Panc1 (cell line): Measurements from ENCODE around the gene LMBR1L. TPM values are rescaled to one million over a fixed set of nuclear protein-coding genes. Genes with fewer than 3 reads are reported as not detected.

Source experiments
- ATAC-seq: fragments of 200-7000 bp; cut with Tn5 transposase; 2 replicates; pipeline ENCODE4 v1.9.1; 2020; ENCODE audit warnings: mild to moderate bottlenecking, moderate library complexity
- BruUV-seq: library from RNA; stranded (reverse); fragments of 400-500 nt; replicated peaks from 2 replicates; lab custom pipeline; 2021; lab: Mats Ljungman, UMichigan
- CTCF ChIA-PET: fragments of 300-600 bp; sonication (Branson Sonifier 250); formaldehyde crosslinking; loops from one replicate; lab custom pipeline; 2022; ENCODE audit warnings: antibody characterized with exemption; lab: Charles Lee
- POLR2A ChIA-PET: fragments of 300-600 bp; sonication (Branson Sonifier 250); formaldehyde crosslinking; loops from one replicate; lab custom pipeline; 2022; ENCODE audit warnings: antibody characterized with exemption; lab: Charles Lee
- DNase-seq: peaks from one replicate; pipeline ENCODE4 v3.0.0-alpha.2; 2010; ENCODE audit warnings: low read depth, low spot score
- H3K27ac ChIP-seq: 2 replicates; pipeline ENCODE4 v1.5.1; 2011; ENCODE audit warnings: mild to moderate bottlenecking, low read length, inconsistent platforms
- H3K27me3 ChIP-seq: fragments of 200-500 bp; sonication (Bioruptor generic); 2 replicates; pipeline ENCODE4 v1.6.0; 2014; ENCODE audit warnings: low read length, inconsistent platforms; ENCODE audit not compliant: control insufficient read depth, insufficient read depth
- H3K36me3 ChIP-seq: fragments of 200-500 bp; sonication (Bioruptor generic); 2 replicates; pipeline ENCODE4 v1.5.1; 2014; ENCODE audit warnings: inconsistent platforms, mild to moderate bottlenecking, low read length, moderate library complexity; ENCODE audit not compliant: control insufficient read depth, insufficient read depth
- H3K4me1 ChIP-seq: 2 replicates; pipeline ENCODE4 v1.5.1; 2011; ENCODE audit warnings: inconsistent platforms, mild to moderate bottlenecking, low read length, moderate library complexity; ENCODE audit not compliant: control insufficient read depth, insufficient read depth
- H3K4me3 ChIP-seq, 2 experiments: 2 replicates each; pipeline ENCODE4 v1.5.1; 2011 to 2012; ENCODE audit warnings: low read depth in 2 of 2, low read length in 2 of 2, mild to moderate bottlenecking in 2 of 2, inconsistent platforms in 1 of 2, moderate library complexity in 1 of 2
- H3K9me3 ChIP-seq: fragments of 200-500 bp; sonication (Bioruptor generic); 2 replicates; pipeline ENCODE4 v1.5.1; 2014; ENCODE audit warnings: low read depth, mild to moderate bottlenecking, inconsistent platforms, low read length, moderate library complexity; ENCODE audit not compliant: control insufficient read depth, insufficient read depth
- POLR2AphosphoS5 ChIP-seq: IDR thresholded peaks from 2 replicates; pipeline ENCODE4 v1.6.1; 2012; ENCODE audit warnings: mild to moderate bottlenecking, low read depth, low read length, moderate library complexity
- SIN3A ChIP-seq: IDR thresholded peaks from 2 replicates; pipeline ENCODE4 v1.6.1; 2012; ENCODE audit warnings: low read depth, mild to moderate bottlenecking, low read length, moderate library complexity, borderline replicate concordance; ENCODE audit not compliant: insufficient read depth
- TCF7L2 ChIP-seq: IDR thresholded peaks from 2 replicates; pipeline ENCODE4 v1.6.1; 2011; ENCODE audit warnings: mild to moderate bottlenecking, low read depth, low read length, inconsistent platforms
- in situ Hi-C: cut with HindIII; loops from 2 replicates; pipeline ENCODE4 v1.10.0; 2016; ENCODE audit warnings: low sequenced_read_pairs, low pct_unique_long_range_greater_than_20kb
- intact Hi-C: fragments of 100-400 bp; cut with micrococcal nuclease; formaldehyde crosslinking; loops from one replicate; pipeline ENCODE4 v1.10.0; 2022; ENCODE audit not compliant: unreplicated experiment
- total RNA-seq: library from RNA; stranded (reverse); gene quantifications from one replicate; pipeline ENCODE4 v1.2.1, GENCODE V29; 2021; ENCODE audit not compliant: unreplicated experiment
- TF ChIP-seq, protein P1 (sequence below), 2 experiments: IDR thresholded peaks; 2 replicates each; pipeline ENCODE4 v1.6.1; 2011 to 2012; ENCODE audit warnings: low read depth in 2 of 2, control low read depth in 1 of 2, low read length in 1 of 2, mild to moderate bottlenecking in 1 of 2, moderate library complexity in 1 of 2; ENCODE audit not compliant: insufficient read depth in 1 of 2
- TF ChIP-seq, protein P2 (sequence below): fragments of 450-650 bp; IDR thresholded peaks from 2 replicates; pipeline ENCODE4 v1.5.1; 2017; ENCODE audit warnings: mild to moderate bottlenecking

LMBR1L gene
- total RNA-seq, 1 experiment from 2014 or later, result 34.4 TPM

DNA sequence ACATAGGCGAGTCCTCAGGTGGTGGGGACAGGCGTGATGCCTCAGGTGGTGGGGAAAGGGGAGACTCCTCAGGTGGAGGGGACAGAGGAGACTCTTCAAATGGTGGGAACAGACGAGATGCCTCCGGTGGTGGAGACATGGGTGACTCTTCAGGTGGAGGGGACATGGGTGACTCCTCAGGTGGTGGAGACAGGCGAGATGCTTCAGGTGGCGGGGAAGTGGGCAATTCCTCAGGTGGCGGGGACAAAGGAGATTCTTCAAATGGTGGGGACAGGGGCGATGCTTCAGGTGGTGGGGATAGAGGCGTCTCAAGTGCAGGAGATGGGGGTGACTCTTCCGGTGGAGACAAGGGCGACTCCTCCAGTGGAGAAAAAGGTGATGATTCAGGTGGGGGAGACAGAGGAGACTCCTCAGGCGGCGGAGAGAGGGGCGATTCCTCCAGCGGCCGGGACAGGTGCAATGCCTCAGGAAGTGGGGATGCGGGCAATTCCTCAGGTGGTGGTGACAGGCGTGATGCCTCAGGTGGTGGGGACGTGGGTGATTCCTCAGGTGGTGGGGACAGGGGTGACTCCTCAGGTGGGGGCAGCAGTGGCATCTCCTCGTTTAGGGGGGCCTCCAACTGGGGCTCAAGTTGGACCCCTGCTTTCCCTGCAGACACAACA is 58.7 kb downstream of the LMBR1L start:
- in situ Hi-C loops (no loop called here), intact Hi-C loops (no loop called here)
- ChIA-PET POLR2A (no interaction called here), CTCF (no interaction called here)
- no peak for ATAC-seq
- Histone ChIP-seq H3K27me3 (no peaks in the 10 kb centered on the region), H3K9me3 (no peaks in the 10 kb centered on the region), H3K4me3 (no peak overlapping the region), H3K27ac (no peak overlapping the region), H3K36me3 (peaks cover 37% of the 10 kb centered on the region), H3K4me1 (peaks cover 15% of the 10 kb centered on the region)
- no TSS peak for BruUV-seq
- TF ChIP-seq, protein P1, sequence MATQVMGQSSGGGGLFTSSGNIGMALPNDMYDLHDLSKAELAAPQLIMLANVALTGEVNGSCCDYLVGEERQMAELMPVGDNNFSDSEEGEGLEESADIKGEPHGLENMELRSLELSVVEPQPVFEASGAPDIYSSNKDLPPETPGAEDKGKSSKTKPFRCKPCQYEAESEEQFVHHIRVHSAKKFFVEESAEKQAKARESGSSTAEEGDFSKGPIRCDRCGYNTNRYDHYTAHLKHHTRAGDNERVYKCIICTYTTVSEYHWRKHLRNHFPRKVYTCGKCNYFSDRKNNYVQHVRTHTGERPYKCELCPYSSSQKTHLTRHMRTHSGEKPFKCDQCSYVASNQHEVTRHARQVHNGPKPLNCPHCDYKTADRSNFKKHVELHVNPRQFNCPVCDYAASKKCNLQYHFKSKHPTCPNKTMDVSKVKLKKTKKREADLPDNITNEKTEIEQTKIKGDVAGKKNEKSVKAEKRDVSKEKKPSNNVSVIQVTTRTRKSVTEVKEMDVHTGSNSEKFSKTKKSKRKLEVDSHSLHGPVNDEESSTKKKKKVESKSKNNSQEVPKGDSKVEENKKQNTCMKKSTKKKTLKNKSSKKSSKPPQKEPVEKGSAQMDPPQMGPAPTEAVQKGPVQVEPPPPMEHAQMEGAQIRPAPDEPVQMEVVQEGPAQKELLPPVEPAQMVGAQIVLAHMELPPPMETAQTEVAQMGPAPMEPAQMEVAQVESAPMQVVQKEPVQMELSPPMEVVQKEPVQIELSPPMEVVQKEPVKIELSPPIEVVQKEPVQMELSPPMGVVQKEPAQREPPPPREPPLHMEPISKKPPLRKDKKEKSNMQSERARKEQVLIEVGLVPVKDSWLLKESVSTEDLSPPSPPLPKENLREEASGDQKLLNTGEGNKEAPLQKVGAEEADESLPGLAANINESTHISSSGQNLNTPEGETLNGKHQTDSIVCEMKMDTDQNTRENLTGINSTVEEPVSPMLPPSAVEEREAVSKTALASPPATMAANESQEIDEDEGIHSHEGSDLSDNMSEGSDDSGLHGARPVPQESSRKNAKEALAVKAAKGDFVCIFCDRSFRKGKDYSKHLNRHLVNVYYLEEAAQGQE (IDR thresholded peaks at IDR 0.05; ENCODE audit: insufficient read depth in 1 of 2, low read depth in 2 of 2, low read length in 1 of 2), result no peak
- TF ChIP-seq, protein P2, sequence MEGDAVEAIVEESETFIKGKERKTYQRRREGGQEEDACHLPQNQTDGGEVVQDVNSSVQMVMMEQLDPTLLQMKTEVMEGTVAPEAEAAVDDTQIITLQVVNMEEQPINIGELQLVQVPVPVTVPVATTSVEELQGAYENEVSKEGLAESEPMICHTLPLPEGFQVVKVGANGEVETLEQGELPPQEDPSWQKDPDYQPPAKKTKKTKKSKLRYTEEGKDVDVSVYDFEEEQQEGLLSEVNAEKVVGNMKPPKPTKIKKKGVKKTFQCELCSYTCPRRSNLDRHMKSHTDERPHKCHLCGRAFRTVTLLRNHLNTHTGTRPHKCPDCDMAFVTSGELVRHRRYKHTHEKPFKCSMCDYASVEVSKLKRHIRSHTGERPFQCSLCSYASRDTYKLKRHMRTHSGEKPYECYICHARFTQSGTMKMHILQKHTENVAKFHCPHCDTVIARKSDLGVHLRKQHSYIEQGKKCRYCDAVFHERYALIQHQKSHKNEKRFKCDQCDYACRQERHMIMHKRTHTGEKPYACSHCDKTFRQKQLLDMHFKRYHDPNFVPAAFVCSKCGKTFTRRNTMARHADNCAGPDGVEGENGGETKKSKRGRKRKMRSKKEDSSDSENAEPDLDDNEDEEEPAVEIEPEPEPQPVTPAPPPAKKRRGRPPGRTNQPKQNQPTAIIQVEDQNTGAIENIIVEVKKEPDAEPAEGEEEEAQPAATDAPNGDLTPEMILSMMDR, result no peak
- TF ChIP-seq POLR2AphosphoS5 (no peak), SIN3A (no peak), TCF7L2 (no peak)
- DNase-seq, result no peak

DNA sequence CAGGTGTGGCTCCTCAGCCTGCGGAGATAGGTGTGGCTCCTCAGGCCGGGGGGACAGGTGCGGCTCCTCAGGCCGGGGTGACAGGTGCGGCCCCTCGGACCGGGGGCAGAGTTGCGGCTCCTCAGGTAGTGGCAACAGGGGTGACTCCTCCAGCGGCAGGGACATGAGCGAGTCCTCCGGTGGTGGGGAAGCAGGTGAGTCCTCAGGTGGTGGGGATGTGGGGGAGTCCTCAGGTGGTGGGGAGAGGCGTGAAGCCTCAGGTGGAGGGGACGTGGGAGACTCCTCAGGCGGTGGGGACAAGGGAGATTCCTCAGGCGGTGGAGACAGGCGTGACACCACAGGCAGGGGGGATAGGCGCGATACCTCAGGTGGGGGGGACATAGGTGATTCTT is 59.3 kb downstream of the LMBR1L start:
- ChIA-PET POLR2A (no interaction called here), CTCF (no interaction called here)
- Histone ChIP-seq H3K27ac (no peak overlapping the region), H3K4me3 (no peak overlapping the region), H3K36me3 (peaks cover 37% of the 10 kb centered on the region), H3K4me1 (peaks cover 10% of the 10 kb centered on the region), H3K27me3 (no peaks in the 10 kb centered on the region), H3K9me3 (no peaks in the 10 kb centered on the region)
- no TSS peak for BruUV-seq
- ATAC-seq (no peak), DNase-seq (no peak)
- TF ChIP-seq, protein P2, result no peak
- no peak for TF ChIP-seq TCF7L2
- TF ChIP-seq, protein P1 (IDR thresholded peaks at IDR 0.05; ENCODE audit: insufficient read depth in 1 of 2, low read depth in 2 of 2, low read length in 1 of 2), result no peak
- TF ChIP-seq POLR2AphosphoS5, result no peak
- no peak for TF ChIP-seq SIN3A
- in situ Hi-C loops, result no loop called here
- intact Hi-C loops, result no loop called here
